Type B pancreatic cell (in vitro differentiated cells): ENCODE results near the gene ACOX2. TPM values are rescaled to one million over a fixed set of nuclear protein-coding genes. Genes with fewer than 3 reads are reported as not detected.

Experiments
- DNase-seq: peaks from one replicate; pipeline ENCODE4 v3.0.0; 2021; ENCODE audit warnings: mixed read lengths; ENCODE audit not compliant: unreplicated experiment; ENCODE audit errors: extremely low spot score
- H3K27ac Mint-ChIP-seq: 2 replicates; pipeline ENCODE4 v1.8.0; 2021; ENCODE audit warnings: mild to moderate bottlenecking, mixed read lengths
- H3K27me3 Mint-ChIP-seq: 2 replicates; pipeline ENCODE4 v1.8.0; 2021; ENCODE audit warnings: mixed read lengths
- H3K36me3 Mint-ChIP-seq: 2 replicates; pipeline ENCODE4 v1.8.0; 2021; ENCODE audit warnings: mixed read lengths
- H3K4me1 Mint-ChIP-seq: one replicate; pipeline ENCODE4 v1.8.0; 2021; ENCODE audit warnings: mixed read lengths; ENCODE audit not compliant: unreplicated experiment
- H3K4me3 Mint-ChIP-seq: 2 replicates; pipeline ENCODE4 v1.8.0; 2021; ENCODE audit warnings: mild to moderate bottlenecking, mixed read lengths
- H3K9me3 Mint-ChIP-seq: 2 replicates; pipeline ENCODE4 v1.8.0; 2021; ENCODE audit warnings: mixed read lengths
- CTCF ChIP-seq: fragments of 200-600 bp; sonication (generic); conservative IDR thresholded peaks from 2 replicates; pipeline ENCODE4 v1.5.0; 2021; ENCODE audit warnings: antibody characterized with exemption, mild to moderate bottlenecking
- total RNA-seq: library from RNA; stranded (reverse); gene quantifications from 2 replicates; pipeline ENCODE4 v1.2.1, GENCODE V29; 2021; ENCODE audit warnings: low replicate concordance

The ACOX2 gene
- total RNA-seq, 1 donor from 2014 or later: 5.6 TPM

- DNase-seq: no peak
- peaks cover 35% of the 10 kb centered on the region for H3K4me1 Mint-ChIP-seq
- TF ChIP-seq CTCF: no peak
- peaks cover 45% of the 10 kb centered on the region for H3K27me3 Mint-ChIP-seq
- H3K27ac Mint-ChIP-seq: no peak overlapping the region
- no peak overlapping the region for H3K4me3 Mint-ChIP-seq
- no peaks in the 10 kb centered on the region for H3K9me3 Mint-ChIP-seq
- no peaks in the 10 kb centered on the region for H3K36me3 Mint-ChIP-seq
Measured at GRCh38 chr3:58580826-58581327, 43.9 kb upstream of the ACOX2 start.

- no peak for TF ChIP-seq CTCF
- H3K4me1 Mint-ChIP-seq: peaks cover 24% of the 10 kb centered on the region
- H3K27ac Mint-ChIP-seq: no peak overlapping the region
- H3K36me3 Mint-ChIP-seq: no peaks in the 10 kb centered on the region
- no peaks in the 10 kb centered on the region for H3K9me3 Mint-ChIP-seq
- no peak for DNase-seq
- H3K4me3 Mint-ChIP-seq: no peak overlapping the region
- peaks cover 25% of the 10 kb centered on the region for H3K27me3 Mint-ChIP-seq
Measured at GRCh38 chr3:58578873-58579272, 41.9 kb upstream of the ACOX2 start.

GRCh38 chr3:58577269-58577821 lies 40.4 kb upstream of the ACOX2 start, which contains the start of gene FAM107A:
FAM107A (minus strand) TSS chr3:58577391; CDS start chr3:58569860, 7,531 bp downstream.
- no peak for DNase-seq

GRCh38 chr3:58576716-58577115 lies 39.7 kb upstream of the ACOX2 start:
- peaks cover 28% of the 10 kb centered on the region for H3K4me1 Mint-ChIP-seq
- DNase-seq: no peak

More at GRCh38 chr3:58577269-58577821, 40.4 kb upstream of the ACOX2 start, which contains the start of gene FAM107A:
- Mint-ChIP-seq H3K36me3 (peaks cover 2% of the 10 kb centered on the region), H3K27me3 (peaks cover 24% of the 10 kb centered on the region), H3K9me3 (peaks cover 2% of the 10 kb centered on the region), H3K4me3 (peak within 1 kb of the TSS; percentile 22), H3K4me1 (peaks cover 26% of the 10 kb centered on the region), H3K27ac (no peak within 1 kb of the TSS)
- TF ChIP-seq CTCF: no peak

GRCh38 chr3:58575971-58576652 lies 39.1 kb upstream of the ACOX2 start:
- Mint-ChIP-seq H3K4me1 (peaks cover 22% of the 10 kb centered on the region), H3K9me3 (peaks cover 6% of the 10 kb centered on the region), H3K27ac (no peak overlapping the region), H3K4me3 (no peak overlapping the region), H3K27me3 (peaks cover 18% of the 10 kb centered on the region), H3K36me3 (peaks cover 8% of the 10 kb centered on the region)
- TF ChIP-seq CTCF: no peak
- no peak for DNase-seq

More at GRCh38 chr3:58576716-58577115, 39.7 kb upstream of the ACOX2 start:
- H3K27me3 Mint-ChIP-seq: peaks cover 23% of the 10 kb centered on the region
- H3K36me3 Mint-ChIP-seq: peaks cover 7% of the 10 kb centered on the region
- peaks cover 6% of the 10 kb centered on the region for H3K9me3 Mint-ChIP-seq
- no peak overlapping the region for H3K27ac Mint-ChIP-seq
- no peak for TF ChIP-seq CTCF
- no peak overlapping the region for H3K4me3 Mint-ChIP-seq
